HG02938 (cell line): ENCODE results near the gene TSC2.

ENCODE experiments used
- ATAC-seq: cut with Tn5 transposase; IDR thresholded peaks from one replicate; pipeline ENCODE4 v1.9.1; 2021; ENCODE audit warnings: mild to moderate bottlenecking, moderate library complexity; ENCODE audit not compliant: unreplicated experiment

The TSC2 gene

DNA sequence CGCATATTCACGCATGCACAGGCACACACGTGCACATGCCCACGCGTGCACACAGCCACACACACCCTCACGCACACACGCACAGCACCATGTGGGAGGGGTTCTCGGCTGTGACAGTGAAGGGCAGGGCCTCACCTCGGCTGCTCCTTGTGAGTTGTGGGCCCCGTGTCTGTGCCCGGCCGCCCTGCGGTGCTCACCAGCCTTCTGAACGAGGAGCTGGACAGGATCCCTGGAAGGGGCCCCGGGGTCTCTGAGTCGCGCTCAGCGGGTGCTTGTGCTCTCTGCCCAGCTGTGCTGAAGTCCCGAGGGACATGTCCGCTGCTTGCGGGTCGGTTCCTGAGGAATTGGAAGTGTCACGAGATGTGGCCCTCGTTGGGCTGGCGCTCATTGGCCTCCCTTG lies 16.1 kb downstream of the TSC2 start:
- no peak for ATAC-seq

- ATAC-seq, result no peak
These were observed 16.7 kb downstream of the TSC2 start for GRCh38 chr16:2064368-2064945.

GRCh38 chr16:2066139-2066538 lies 18.4 kb downstream of the TSC2 start:
- no peak for ATAC-seq

GRCh38 chr16:2070576-2071453 lies 23.0 kb downstream of the TSC2 start:
- ATAC-seq, result no peak

GRCh38 chr16:2071454-2072202 lies 23.8 kb downstream of the TSC2 start:
- no peak for ATAC-seq

- ATAC-seq, result no peak
These were observed 25.1 kb downstream of the TSC2 start for GRCh38 chr16:2072926-2073325.

DNA sequence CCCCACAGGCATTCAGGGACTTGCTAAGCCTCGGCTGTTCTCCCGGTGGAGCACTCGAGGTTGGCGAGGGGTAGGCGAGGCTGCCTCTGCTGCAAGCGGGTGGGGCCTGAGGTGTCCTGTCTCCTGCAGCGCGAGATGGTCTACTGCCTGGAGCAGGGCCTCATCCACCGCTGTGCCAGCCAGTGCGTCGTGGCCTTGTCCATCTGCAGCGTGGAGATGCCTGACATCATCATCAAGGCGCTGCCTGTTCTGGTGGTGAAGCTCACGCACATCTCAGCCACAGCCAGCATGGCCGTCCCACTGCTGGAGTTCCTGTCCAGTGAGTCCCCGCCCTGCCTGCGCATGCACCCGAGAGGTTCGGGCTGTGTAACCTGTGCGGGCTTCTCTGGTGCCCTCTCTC lies 26.3 kb downstream of the TSC2 start:
- no peak for ATAC-seq

DNA sequence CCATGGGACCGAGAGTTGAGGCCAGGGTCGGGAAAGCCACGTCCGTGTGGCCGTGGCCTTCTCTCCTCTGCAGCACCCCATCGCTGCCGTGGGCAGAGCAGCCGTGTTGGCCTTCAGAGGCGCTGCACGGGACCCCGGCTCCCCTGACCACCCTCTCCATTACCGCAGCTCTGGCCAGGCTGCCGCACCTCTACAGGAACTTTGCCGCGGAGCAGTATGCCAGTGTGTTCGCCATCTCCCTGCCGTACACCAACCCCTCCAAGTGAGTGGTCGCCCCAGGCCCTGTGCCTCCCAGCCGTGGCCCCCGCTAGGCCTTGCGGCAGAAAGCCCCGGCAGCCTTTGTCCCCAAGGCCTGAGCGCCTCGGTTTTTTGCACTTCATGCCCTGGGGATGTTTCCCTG lies 27.8 kb downstream of the TSC2 start:
- no peak for ATAC-seq

DNA sequence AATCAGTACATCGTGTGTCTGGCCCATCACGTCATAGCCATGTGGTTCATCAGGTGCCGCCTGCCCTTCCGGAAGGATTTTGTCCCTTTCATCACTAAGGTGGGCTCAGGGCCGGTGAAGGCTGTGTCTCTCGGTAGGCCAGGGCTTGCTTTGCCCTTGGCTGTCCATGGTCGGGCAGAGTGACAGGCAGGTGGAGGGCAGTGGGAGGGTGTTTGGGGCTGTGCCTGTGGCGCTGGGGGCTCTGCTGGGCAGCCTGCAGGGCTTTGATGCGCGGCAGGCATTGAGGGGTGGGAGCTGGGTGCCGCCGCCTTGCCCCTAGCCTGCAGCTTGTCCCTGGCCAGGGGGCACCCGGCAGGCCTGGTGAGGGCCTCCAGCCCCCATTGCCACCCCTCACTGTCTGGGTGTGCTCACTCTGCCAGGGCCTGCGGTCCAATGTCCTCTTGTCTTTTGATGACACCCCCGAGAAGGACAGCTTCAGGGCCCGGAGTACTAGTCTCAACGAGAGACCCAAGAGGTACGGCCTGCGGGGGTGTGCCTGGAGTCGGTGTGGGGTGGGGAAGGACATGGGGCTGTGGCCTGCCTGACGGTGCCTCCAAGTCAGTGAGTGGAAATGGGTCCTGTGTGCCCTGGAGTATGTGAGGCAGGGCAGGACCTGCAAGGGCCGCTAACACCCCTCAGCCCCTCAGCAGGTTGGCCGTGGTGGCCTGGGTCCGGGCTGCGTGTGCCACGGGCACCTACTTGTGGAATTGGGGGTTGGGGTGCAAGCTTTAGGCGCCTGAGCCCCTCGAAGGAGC lies 28.5 kb downstream of the TSC2 start:
- ATAC-seq, result no peak

- no peak for ATAC-seq
These were observed 29.2 kb downstream of the TSC2 start for GRCh38 chr16:2077016-2077415.

DNA sequence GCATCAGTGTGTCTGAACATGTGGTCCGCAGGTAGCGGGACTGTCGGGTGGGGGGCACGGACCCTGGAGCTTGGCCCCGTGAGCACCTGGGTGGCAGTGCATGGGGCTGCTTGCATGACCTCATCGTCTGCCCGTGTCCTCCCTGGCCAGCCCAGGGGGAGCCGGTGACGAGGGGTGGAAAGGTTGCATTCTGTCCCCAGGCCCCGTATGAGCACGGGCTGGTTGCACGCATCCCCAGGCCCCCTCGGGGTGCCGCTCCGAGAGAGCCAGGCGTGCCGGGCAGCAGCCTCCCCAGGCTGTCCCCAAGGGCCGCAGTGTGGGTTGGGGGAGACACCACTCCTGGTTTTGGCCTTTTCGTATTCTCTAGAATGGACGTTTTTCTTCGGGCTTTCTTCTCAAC lies 29.9 kb downstream of the TSC2 start:
- ATAC-seq, result no peak

DNA sequence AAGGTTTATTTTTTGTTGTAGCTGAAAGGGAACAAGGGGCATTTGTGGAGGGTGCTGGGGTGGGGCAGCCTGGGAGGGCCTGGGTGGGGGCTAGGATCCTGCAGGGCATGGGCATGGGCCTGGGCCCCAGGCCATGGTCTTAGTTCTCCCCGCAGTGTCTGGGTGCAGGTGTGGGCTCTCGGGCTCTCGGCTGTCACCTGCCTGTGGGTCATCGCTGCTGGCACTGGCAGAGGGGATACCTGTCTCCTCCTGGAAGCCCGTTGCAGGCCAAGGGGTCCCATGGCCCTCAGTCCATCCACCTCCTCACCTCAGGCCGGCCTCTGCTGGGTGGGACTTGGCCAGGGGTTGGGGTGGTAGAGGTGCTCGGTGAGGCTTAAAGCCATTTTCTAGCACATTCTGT lies 30.3 kb downstream of the TSC2 start:
- ATAC-seq, result no peak

DNA sequence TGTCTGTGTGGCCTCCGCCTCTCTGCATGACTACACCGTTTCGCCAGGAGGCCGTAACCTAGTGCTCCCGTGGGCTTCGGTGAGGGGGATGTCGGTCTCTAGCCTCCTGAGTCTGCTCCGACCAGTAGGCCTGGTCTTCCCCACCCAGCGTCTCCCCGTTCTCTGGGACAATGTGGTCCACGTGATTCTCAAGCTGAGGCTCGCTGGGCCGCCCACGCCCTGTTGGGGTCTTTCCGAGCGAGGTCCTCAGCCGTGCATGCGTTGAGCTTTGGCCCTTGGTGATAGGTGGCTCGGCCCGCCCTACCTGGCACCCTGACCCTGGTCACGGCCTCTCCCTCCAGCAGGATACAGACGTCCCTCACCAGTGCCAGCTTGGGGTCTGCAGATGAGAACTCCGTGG lies 30.9 kb downstream of the TSC2 start:
- no peak for ATAC-seq

DNA sequence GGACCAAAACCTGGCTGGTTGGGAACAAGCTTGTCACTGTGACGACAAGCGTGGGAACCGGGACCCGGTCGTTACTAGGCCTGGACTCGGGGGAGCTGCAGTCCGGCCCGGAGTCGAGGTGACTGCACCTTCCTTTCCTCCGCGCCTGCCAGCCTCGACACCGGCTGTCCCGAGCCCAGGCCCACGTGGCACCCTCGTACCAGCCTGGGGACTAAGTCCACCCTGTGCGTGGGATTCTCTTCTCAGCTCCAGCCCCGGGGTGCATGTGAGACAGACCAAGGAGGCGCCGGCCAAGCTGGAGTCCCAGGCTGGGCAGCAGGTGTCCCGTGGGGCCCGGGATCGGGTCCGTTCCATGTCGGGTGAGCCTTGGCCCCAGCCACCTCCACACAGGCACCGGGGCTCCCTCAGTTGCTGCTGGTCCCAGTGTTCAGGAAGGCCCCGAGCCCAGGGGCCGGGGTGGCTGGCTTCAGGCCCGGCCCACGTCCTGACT lies 31.6 kb downstream of the TSC2 start:
- ATAC-seq, result no peak

- no peak for ATAC-seq
These were observed 32.2 kb downstream of the TSC2 start for GRCh38 chr16:2079991-2080390.

GRCh38 chr16:2081201-2082084 lies 33.7 kb downstream of the TSC2 start:
- no peak for ATAC-seq

GRCh38 chr16:2082171-2082982 lies 34.6 kb downstream of the TSC2 start:
- ATAC-seq, result no peak

- no peak for ATAC-seq
These were observed 35.2 kb downstream of the TSC2 start for GRCh38 chr16:2082983-2083364.

DNA sequence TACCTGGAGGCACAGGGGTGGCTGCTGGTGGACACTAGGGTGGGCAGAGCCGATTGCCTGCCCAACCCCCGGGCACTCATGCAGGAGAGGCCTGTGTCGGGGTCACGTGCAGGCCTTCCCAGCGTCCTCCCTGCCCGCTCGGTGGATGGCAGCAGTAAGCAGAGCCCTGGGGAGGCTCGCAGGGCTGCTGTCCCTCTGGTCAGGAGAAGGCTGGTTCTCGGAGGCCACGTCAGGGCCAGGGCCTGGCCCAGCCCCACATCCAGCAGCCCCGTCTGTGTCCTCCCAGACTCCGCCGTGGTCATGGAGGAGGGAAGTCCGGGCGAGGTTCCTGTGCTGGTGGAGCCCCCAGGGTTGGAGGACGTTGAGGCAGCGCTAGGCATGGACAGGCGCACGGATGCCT lies 35.6 kb downstream of the TSC2 start:
- no peak for ATAC-seq
